CD4-positive, alpha-beta T cell (primary cell): ENCODE measurements around the gene CCDC107. TPM values are rescaled to one million over a fixed set of nuclear protein-coding genes. Genes with fewer than 3 reads are reported as not detected.

ENCODE experiments used
- ATAC-seq: fragments of 200-7000 bp; cut with Tn5 transposase; one replicate; pipeline ENCODE4 v1.10.0; 2022; ENCODE audit warnings: mild to moderate bottlenecking; ENCODE audit not compliant: poor library complexity
- CTCF ChIA-PET: fragments of 350-600 bp; sonication (Branson Sonifier 250); formaldehyde crosslinking; loops from one replicate; lab custom pipeline; 2021; ENCODE audit warnings: antibody characterized with exemption, inconsistent platforms; lab: Charles Lee
- POLR2A ChIA-PET: fragments of 350-600 bp; sonication (Branson Sonifier 250); formaldehyde crosslinking; loops from one replicate; lab custom pipeline; 2021; ENCODE audit warnings: antibody characterized with exemption, inconsistent platforms; lab: Charles Lee
- DNase-seq, 14 experiments: peaks; one replicate each; pipeline ENCODE4 v3.0.0-alpha.2; 2013 to 2020; ENCODE audit warnings: mixed read lengths in 2 of 14
- H3K27ac ChIP-seq, 2 donors: one replicate each; pipeline versions ENCODE4 v1.5.1 to v1.7.0; 2013; ENCODE audit warnings: low read length in 2 of 2, low read depth in 1 of 2, mild to moderate bottlenecking in 1 of 2
- H3K27me3 ChIP-seq, 2 experiments: 1 replicate in 1 of 2; 2 replicates in 1 of 2; pipeline versions ENCODE4 v1.6.1 to v1.7.0; 2013; ENCODE audit warnings: low read length in 2 of 2, control low read depth in 1 of 2, mild to moderate bottlenecking in 1 of 2, moderate library complexity in 1 of 2; ENCODE audit not compliant: insufficient read depth in 2 of 2, control insufficient read depth in 1 of 2
- H3K36me3 ChIP-seq: one replicate; pipeline ENCODE4 v1.6.1; 2013; ENCODE audit warnings: low read length, control low read depth; ENCODE audit not compliant: insufficient read depth
- H3K4me1 ChIP-seq: one replicate; pipeline ENCODE4 v1.6.1; 2013; ENCODE audit warnings: low read length, control low read depth; ENCODE audit not compliant: insufficient read depth
- H3K4me3 ChIP-seq: one replicate; pipeline ENCODE4 v1.5.1; 2013; ENCODE audit warnings: mild to moderate bottlenecking, low read length, moderate library complexity
- H3K9me3 ChIP-seq, 2 experiments: 1 replicate in 1 of 2; 2 replicates in 1 of 2; pipeline versions ENCODE4 v1.6.1 to v1.7.0; 2013; ENCODE audit warnings: low read length in 2 of 2, mild to moderate bottlenecking in 2 of 2, control low read depth in 1 of 2, moderate library complexity in 1 of 2; ENCODE audit not compliant: control insufficient read depth in 1 of 2, insufficient read depth in 1 of 2
- H3K27ac Mint-ChIP-seq: one replicate; pipeline ENCODE4 v1.8.0; 2020; ENCODE audit warnings: mixed read lengths
- H3K27me3 Mint-ChIP-seq: one replicate; pipeline ENCODE4 v1.8.0; 2021; ENCODE audit warnings: mixed read lengths
- H3K36me3 Mint-ChIP-seq: one replicate; pipeline ENCODE4 v1.8.0; 2021; ENCODE audit warnings: low read depth, mixed read lengths
- H3K4me1 Mint-ChIP-seq: one replicate; pipeline ENCODE4 v1.8.0; 2021; ENCODE audit warnings: low read depth, mixed read lengths
- H3K4me3 Mint-ChIP-seq: one replicate; pipeline ENCODE4 v1.8.0; 2020; ENCODE audit warnings: mild to moderate bottlenecking, mixed read lengths
- H3K9me3 Mint-ChIP-seq: one replicate; pipeline ENCODE4 v1.8.0; 2020; ENCODE audit warnings: mixed read lengths
- CTCF ChIP-seq: fragments of 200-600 bp; IDR thresholded peaks from one replicate; pipeline ENCODE4 v1.8.0; 2022; ENCODE audit warnings: antibody characterized with exemption, mild to moderate bottlenecking
- intact Hi-C, 2 experiments: fragments of 100-400 bp; cut with DNase I in 1 of 2; cut with micrococcal nuclease in 1 of 2; formaldehyde crosslinking; loops; one replicate each; pipeline versions ENCODE4 v1.15.1 to v1.9.0; 2023 to 2025; cut with DNase I, micrococcal nuclease
- total RNA-seq, 174 experiments: library from RNA in 2 of 174; stranded (reverse) in 2 of 174; gene quantifications; one replicate each; pipeline ENCODE4 v1.2.3 and lab custom pipeline; 2021 to 2026

The CCDC107 gene
- total RNA-seq, 2 experiments from 2014 or later = 10.2 TPM

- Mint-ChIP-seq H3K27ac (peak overlapping the region; percentile 66), H3K9me3 (no peaks in the 10 kb centered on the region), H3K4me1 (peaks cover 43% of the 10 kb centered on the region), H3K27me3 (no peaks in the 10 kb centered on the region), H3K4me3 (no peak overlapping the region), H3K36me3 (no peaks in the 10 kb centered on the region)
- no peak for ATAC-seq
- Histone ChIP-seq H3K36me3 (no peaks in the 10 kb centered on the region), H3K27ac (peak overlapping the region in 1 of 2 donors; percentile 20), H3K4me1 (peaks cover 40% of the 10 kb centered on the region), H3K4me3 (no peak overlapping the region), H3K27me3 (no peaks in the 10 kb centered on the region), H3K9me3 (no peaks in the 10 kb centered on the region)
- CTCF ChIA-PET = interaction anchor here (0.5 to 1.5 kb wide), 3 partner anchors 9 to 861 kb away, joined by 3 to 5 read pairs (median 3); no protein-coding TSS in a partner anchor
- intact Hi-C loops = loop anchor here (5.0 kb wide), 1 partner anchor 38 kb away; the partner anchor contains the start of genes CCDC107 (in 2 of the 2) and RMRP (in 2 of the 2)
- POLR2A ChIA-PET = interaction anchor here (0.8 to 2.1 kb wide), 6 partner anchors 21 to 326 kb away, joined by 3 to 12 read pairs (median 7); partner anchors contain the start of genes CCDC107, RMRP and SIT1
- no peak for TF ChIP-seq CTCF
- DNase-seq = no peak
Measured at GRCh38 chr9:35619800-35620158, 38.3 kb upstream of the CCDC107 start.

- intact Hi-C loops = no loop called here
Measured at GRCh38 chr9:35627575-35627974, 30.5 kb upstream of the CCDC107 start.

GRCh38 chr9:35628389-35628991, 29.6 kb upstream of the CCDC107 start:
- POLR2A ChIA-PET = interaction anchor here (1.0 to 1.5 kb wide), 2 partner anchors 12 to 18 kb away, joined by 3 to 4 read pairs; no protein-coding TSS in a partner anchor
- H3K4me3 ChIP-seq = no peak overlapping the region

More at GRCh38 chr9:35627575-35627974, 30.5 kb upstream of the CCDC107 start:
- Histone ChIP-seq H3K27ac (no peak overlapping the region), H3K4me1 (no peaks in the 10 kb centered on the region), H3K36me3 (no peaks in the 10 kb centered on the region), H3K9me3 (no peaks in the 10 kb centered on the region), H3K27me3 (no peaks in the 10 kb centered on the region), H3K4me3 (no peak overlapping the region)
- H3K27ac Mint-ChIP-seq = no peak overlapping the region
- H3K9me3 Mint-ChIP-seq = no peaks in the 10 kb centered on the region
- no peaks in the 10 kb centered on the region for H3K36me3 Mint-ChIP-seq
- no peaks in the 10 kb centered on the region for H3K4me1 Mint-ChIP-seq
- DNase-seq = no peak
- no peak for TF ChIP-seq CTCF
- H3K27me3 Mint-ChIP-seq = no peaks in the 10 kb centered on the region
- POLR2A ChIA-PET = no interaction called here
- CTCF ChIA-PET = no interaction called here
- no peak overlapping the region for H3K4me3 Mint-ChIP-seq
- ATAC-seq = no peak

More at GRCh38 chr9:35628389-35628991, 29.6 kb upstream of the CCDC107 start:
- intact Hi-C loops = no loop called here
- Mint-ChIP-seq H3K27ac (no peak overlapping the region), H3K9me3 (no peaks in the 10 kb centered on the region), H3K27me3 (no peaks in the 10 kb centered on the region), H3K4me3 (no peak overlapping the region), H3K36me3 (no peaks in the 10 kb centered on the region), H3K4me1 (no peaks in the 10 kb centered on the region)
- TF ChIP-seq CTCF = no peak
- ATAC-seq (no peak), DNase-seq (no peak)
- H3K4me1 ChIP-seq = no peaks in the 10 kb centered on the region
- H3K36me3 ChIP-seq = no peaks in the 10 kb centered on the region
- no peaks in the 10 kb centered on the region for H3K9me3 ChIP-seq
- no peaks in the 10 kb centered on the region for H3K27me3 ChIP-seq
- H3K27ac ChIP-seq = no peak overlapping the region
- CTCF ChIA-PET = interaction anchor here (0.9 kb wide), 1 partner anchor 17 kb away, joined by 3 read pairs; no protein-coding TSS in a partner anchor
